Astrocyte (in vitro differentiated cells and primary cell): Measurements from ENCODE around the gene PTPN11. TPM values are rescaled to one million over a fixed set of nuclear protein-coding genes. Genes with fewer than 3 reads are reported as not detected.
"Not testable (repeated sequence)": the region's sequence is repeated elsewhere in the genome, so short reads cannot be mapped to it uniquely, and the experiment has no call there.

Experiments used
- DNase-seq: peaks from one replicate; pipeline ENCODE4 v3.0.0-alpha.2; 2010; ENCODE audit warnings: low read depth
- FAIRE-seq: peaks from 2 replicates; lab custom pipeline; 2011; peaks lifted over from hg19 to GRCh38; lab: Jason Lieb, UNC
- H2AFZ ChIP-seq: 2 replicates; pipeline ENCODE4 v1.6.0; 2012; ENCODE audit warnings: low read depth, low read length, inconsistent platforms
- H3K27ac ChIP-seq: 2 replicates; pipeline ENCODE4 v1.5.1; 2011; ENCODE audit warnings: low read depth, low read length, inconsistent platforms
- H3K27me3 ChIP-seq: 2 replicates; pipeline ENCODE4 v1.6.0; 2011; ENCODE audit warnings: low read length, inconsistent platforms; ENCODE audit not compliant: insufficient read depth
- H3K36me3 ChIP-seq: 2 replicates; pipeline ENCODE4 v1.5.1; 2011; ENCODE audit warnings: low read length, inconsistent platforms; ENCODE audit not compliant: insufficient read depth
- H3K4me1 ChIP-seq: 2 replicates; pipeline ENCODE4 v1.5.1; 2011; ENCODE audit warnings: low read length, inconsistent platforms; ENCODE audit not compliant: insufficient read depth
- H3K4me2 ChIP-seq: 2 replicates; pipeline ENCODE4 v1.6.0; 2012; ENCODE audit warnings: low read length, inconsistent platforms
- H3K4me3 ChIP-seq: 2 replicates; pipeline ENCODE4 v1.5.1; 2011; ENCODE audit warnings: low read depth, mild to moderate bottlenecking, low read length, inconsistent platforms; ENCODE audit not compliant: insufficient read depth
- H3K79me2 ChIP-seq: 2 replicates; pipeline ENCODE4 v1.6.0; 2012; ENCODE audit warnings: mild to moderate bottlenecking, low read length, inconsistent platforms; ENCODE audit not compliant: insufficient read depth
- H3K9ac ChIP-seq: 2 replicates; pipeline ENCODE4 v1.6.0; 2012; ENCODE audit warnings: mild to moderate bottlenecking, low read length, inconsistent platforms
- H3K9me3 ChIP-seq: 2 replicates; pipeline ENCODE4 v1.5.1; 2012; ENCODE audit warnings: low read depth, mild to moderate bottlenecking, low read length, inconsistent platforms; ENCODE audit not compliant: insufficient read depth
- H4K20me1 ChIP-seq: 2 replicates; pipeline ENCODE4 v1.6.0; 2012; ENCODE audit warnings: low read length, inconsistent platforms; ENCODE audit not compliant: insufficient read depth
- H3K27ac Mint-ChIP-seq: one replicate; pipeline ENCODE4 v1.8.0; 2021; ENCODE audit warnings: mild to moderate bottlenecking, mixed read lengths; ENCODE audit not compliant: unreplicated experiment
- H3K27me3 Mint-ChIP-seq: one replicate; pipeline ENCODE4 v1.8.0; 2021; ENCODE audit warnings: low read depth, mixed read lengths; ENCODE audit not compliant: unreplicated experiment
- H3K36me3 Mint-ChIP-seq: one replicate; pipeline ENCODE4 v1.8.0; 2021; ENCODE audit warnings: low read depth, mixed read lengths; ENCODE audit not compliant: unreplicated experiment
- H3K4me1 Mint-ChIP-seq: one replicate; pipeline ENCODE4 v1.8.0; 2021; ENCODE audit warnings: low read depth, mixed read lengths; ENCODE audit not compliant: unreplicated experiment
- H3K4me3 Mint-ChIP-seq: one replicate; pipeline ENCODE4 v1.8.0; 2021; ENCODE audit warnings: mild to moderate bottlenecking, moderate library complexity, mixed read lengths; ENCODE audit not compliant: unreplicated experiment
- H3K9me3 Mint-ChIP-seq: one replicate; pipeline ENCODE4 v1.8.0; 2021; ENCODE audit warnings: mild to moderate bottlenecking, mixed read lengths; ENCODE audit not compliant: unreplicated experiment
- CTCF ChIP-seq: IDR thresholded peaks from 2 replicates; pipeline ENCODE4 v1.5.1; 2011; ENCODE audit warnings: low read depth, mild to moderate bottlenecking, inconsistent platforms, low read length, moderate library complexity; ENCODE audit not compliant: insufficient read depth
- EZH2 ChIP-seq: IDR thresholded peaks from 2 replicates; pipeline ENCODE4 v1.6.1; 2012; ENCODE audit warnings: mild to moderate bottlenecking, low read length, inconsistent platforms; ENCODE audit not compliant: insufficient read depth
- total RNA-seq: library from RNA; stranded (reverse); gene quantifications from 2 replicates; pipeline ENCODE4 v1.2.1, GENCODE V29; 2021

Gene PTPN11
- total RNA-seq, 1 donor from 2014 or later = 143 TPM

DNA sequence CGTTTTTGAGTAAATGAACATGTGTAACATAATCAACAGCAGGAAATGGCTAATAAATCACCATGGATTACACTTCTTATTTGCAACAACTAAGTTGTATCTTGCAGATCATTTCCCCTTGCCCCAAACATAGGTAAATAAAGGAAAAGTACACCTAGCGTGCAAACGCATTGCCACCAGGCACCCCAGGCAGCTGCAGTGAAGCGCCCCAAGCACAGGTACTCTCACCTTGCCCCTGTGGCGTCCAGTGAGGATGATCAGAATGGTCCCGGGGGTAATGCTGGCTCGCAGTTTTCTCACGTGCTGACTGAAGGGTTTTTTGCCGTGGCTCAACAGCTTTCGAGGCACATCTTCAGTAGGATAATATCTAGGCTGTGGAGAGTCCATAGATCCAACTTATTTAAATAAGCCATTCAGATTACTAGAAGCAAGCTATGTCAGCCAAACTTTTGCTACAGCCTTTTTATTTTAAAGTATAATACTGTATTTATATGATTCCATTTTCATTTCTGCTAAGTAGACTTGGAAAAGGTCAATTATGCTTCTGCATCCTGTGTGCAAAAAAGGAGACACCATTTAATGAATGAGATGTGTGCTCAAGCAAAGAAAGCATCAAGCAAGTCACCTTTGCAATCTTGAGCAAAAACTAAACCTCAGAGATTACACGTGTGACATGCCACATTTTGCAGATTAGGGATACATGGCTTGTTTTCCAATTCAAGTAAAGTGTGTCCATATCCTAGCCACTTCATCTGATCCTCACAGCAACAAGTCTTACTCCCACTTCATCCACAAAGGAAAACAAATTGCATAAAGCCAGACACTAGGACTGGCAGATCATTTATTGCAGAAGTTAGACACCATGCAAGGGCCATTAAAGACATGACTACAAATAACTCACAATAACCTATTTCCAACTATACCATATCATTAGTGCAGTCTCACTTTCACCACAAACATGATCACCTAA, 11.9 kb upstream of the PTPN11 start:
- H3K4me3 ChIP-seq = peak overlapping the region; percentile 99
- Mint-ChIP-seq H3K27ac (no peak overlapping the region), H3K4me3 (peak overlapping the region; percentile 99)

GRCh38 chr12:112407683-112408082, 11.1 kb upstream of the PTPN11 start:
- Histone ChIP-seq H4K20me1 (peaks cover 50% of the 10 kb centered on the region), H3K4me3 (peak overlapping the region; percentile 99), H3K79me2 (peaks cover 36% of the 10 kb centered on the region), H3K9ac (peak overlapping the region; percentile 97), H3K4me1 (peaks cover 11% of the 10 kb centered on the region), H3K36me3 (peaks cover 38% of the 10 kb centered on the region), H3K4me2 (peak overlapping the region; percentile 88)
- DNase-seq, H3K9me3 ChIP-seq, H3K27ac ChIP-seq, H3K9me3 Mint-ChIP-seq, H3K27me3 ChIP-seq, FAIRE-seq, H2AFZ ChIP-seq, H3K27me3 Mint-ChIP-seq: not testable (repeated sequence)
- Mint-ChIP-seq H3K4me3 (peak overlapping the region; percentile 99), H3K27ac (peak overlapping the region; percentile 50), H3K4me1 (peaks cover 18% of the 10 kb centered on the region), H3K36me3 (peaks cover 17% of the 10 kb centered on the region)

More for the DNA sequence above, 11.9 kb upstream of the PTPN11 start:
- H3K4me1 ChIP-seq = peaks cover 11% of the 10 kb centered on the region
- peak overlapping the region; percentile 88 for H3K4me2 ChIP-seq
- H3K9me3 ChIP-seq = no peaks in the 10 kb centered on the region
- peaks cover 18% of the 10 kb centered on the region for H3K4me1 Mint-ChIP-seq
- peaks cover 36% of the 10 kb centered on the region for H3K79me2 ChIP-seq
- no peaks in the 10 kb centered on the region for H3K9me3 Mint-ChIP-seq
- H4K20me1 ChIP-seq = peaks cover 50% of the 10 kb centered on the region
- no peak for DNase-seq
- no peak overlapping the region for H2AFZ ChIP-seq
- no peak overlapping the region for H3K27ac ChIP-seq
- peak overlapping the region; percentile 97 for H3K9ac ChIP-seq
- TF ChIP-seq CTCF = no peak
- no peak for TF ChIP-seq EZH2
- H3K36me3 Mint-ChIP-seq = peaks cover 17% of the 10 kb centered on the region
- H3K36me3 ChIP-seq = peaks cover 38% of the 10 kb centered on the region
- no peaks in the 10 kb centered on the region for H3K27me3 Mint-ChIP-seq
- no peaks in the 10 kb centered on the region for H3K27me3 ChIP-seq
- FAIRE-seq = no peak

DNA sequence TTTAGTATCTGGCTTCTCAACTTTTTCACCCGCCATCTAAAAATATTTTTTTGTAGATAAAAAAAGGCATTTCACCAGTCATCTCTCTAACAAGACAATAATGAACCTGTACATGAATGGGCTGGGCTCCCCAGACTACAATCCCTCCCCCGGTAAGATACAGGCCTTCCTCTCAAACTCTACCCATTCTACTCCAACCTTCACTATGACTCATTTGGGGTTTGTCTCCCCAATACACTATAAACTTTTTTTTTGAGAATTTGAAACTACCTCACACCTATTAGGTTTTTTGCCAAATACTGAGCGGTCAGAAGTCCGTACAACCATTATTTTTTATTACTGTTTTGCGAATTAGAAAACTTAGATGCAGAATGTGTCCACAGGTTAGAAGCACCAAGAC, 10.1 kb upstream of the PTPN11 start:
- H3K4me1 ChIP-seq = peaks cover 11% of the 10 kb centered on the region
- peaks cover 38% of the 10 kb centered on the region for H3K36me3 ChIP-seq
- FAIRE-seq (no peak), DNase-seq (no peak)
- Mint-ChIP-seq H3K27me3 (no peaks in the 10 kb centered on the region), H3K36me3 (peaks cover 17% of the 10 kb centered on the region), H3K9me3 (no peaks in the 10 kb centered on the region), H3K4me1 (peaks cover 18% of the 10 kb centered on the region), H3K27ac (peak overlapping the region; percentile 99), H3K4me3 (peak overlapping the region; percentile 99)
- peaks cover 36% of the 10 kb centered on the region for H3K79me2 ChIP-seq
- TF ChIP-seq CTCF = no peak
- no peak for TF ChIP-seq EZH2
- H3K27me3 ChIP-seq = no peaks in the 10 kb centered on the region
- peaks cover 50% of the 10 kb centered on the region for H4K20me1 ChIP-seq
- peak overlapping the region; percentile 88 for H3K4me2 ChIP-seq
- H3K4me3 ChIP-seq = peak overlapping the region; percentile 99
- H3K27ac ChIP-seq = peak overlapping the region; percentile 96
- H2AFZ ChIP-seq = peak overlapping the region; percentile 77
- H3K9me3 ChIP-seq = no peaks in the 10 kb centered on the region
- H3K9ac ChIP-seq = peak overlapping the region; percentile 97
